PC-3 (cell line): Measurements from ENCODE around the gene CDC42SE2.
"Not testable (repeated sequence)": the region's sequence is repeated elsewhere in the genome, so short reads cannot be mapped to it uniquely, and the experiment has no call there.

Source experiments
- EZH2 ChIP-seq: fragments of 300-600 bp; sonication (generic); IDR thresholded peaks from one replicate; pipeline ENCODE4 v1.6.1; 2017; ENCODE audit warnings: antibody characterized with exemption, mild to moderate bottlenecking, low read length; ENCODE audit not compliant: unreplicated experiment
- TF ChIP-seq, protein P1 (sequence below): fragments of 300-600 bp; sonication (generic); conservative IDR thresholded peaks from 2 replicates; pipeline ENCODE4 v1.5.1; 2017; ENCODE audit warnings: antibody characterized with exemption, low read depth, mild to moderate bottlenecking, low read length

DNA sequence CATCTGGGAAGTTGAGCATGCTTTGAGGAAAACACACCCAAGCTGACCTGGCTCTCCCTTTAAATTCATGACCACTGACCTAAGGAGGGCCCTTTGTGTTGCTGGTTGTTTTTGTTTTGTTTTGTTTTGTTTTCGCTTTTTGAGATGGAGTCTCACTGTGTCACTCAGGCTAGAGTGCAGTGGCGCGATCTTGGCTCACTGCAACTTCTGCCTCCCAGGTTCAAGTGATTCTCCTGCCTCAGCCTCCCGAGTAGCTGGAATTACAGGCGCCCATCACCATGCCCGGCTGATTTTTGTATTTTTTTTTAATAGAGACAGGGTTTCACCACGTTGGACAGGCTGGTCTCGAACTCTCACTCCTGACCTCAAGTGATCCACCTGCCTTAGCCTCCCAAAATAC, 8.0 kb downstream of the CDC42SE2 start:
- TF ChIP-seq, protein P1, sequence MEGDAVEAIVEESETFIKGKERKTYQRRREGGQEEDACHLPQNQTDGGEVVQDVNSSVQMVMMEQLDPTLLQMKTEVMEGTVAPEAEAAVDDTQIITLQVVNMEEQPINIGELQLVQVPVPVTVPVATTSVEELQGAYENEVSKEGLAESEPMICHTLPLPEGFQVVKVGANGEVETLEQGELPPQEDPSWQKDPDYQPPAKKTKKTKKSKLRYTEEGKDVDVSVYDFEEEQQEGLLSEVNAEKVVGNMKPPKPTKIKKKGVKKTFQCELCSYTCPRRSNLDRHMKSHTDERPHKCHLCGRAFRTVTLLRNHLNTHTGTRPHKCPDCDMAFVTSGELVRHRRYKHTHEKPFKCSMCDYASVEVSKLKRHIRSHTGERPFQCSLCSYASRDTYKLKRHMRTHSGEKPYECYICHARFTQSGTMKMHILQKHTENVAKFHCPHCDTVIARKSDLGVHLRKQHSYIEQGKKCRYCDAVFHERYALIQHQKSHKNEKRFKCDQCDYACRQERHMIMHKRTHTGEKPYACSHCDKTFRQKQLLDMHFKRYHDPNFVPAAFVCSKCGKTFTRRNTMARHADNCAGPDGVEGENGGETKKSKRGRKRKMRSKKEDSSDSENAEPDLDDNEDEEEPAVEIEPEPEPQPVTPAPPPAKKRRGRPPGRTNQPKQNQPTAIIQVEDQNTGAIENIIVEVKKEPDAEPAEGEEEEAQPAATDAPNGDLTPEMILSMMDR: not testable (repeated sequence)
- TF ChIP-seq EZH2: not testable (repeated sequence)
